HL-60/S4 treated with phorbol 12-myristate 13-acetate at 8.2 ng/mL for 4 days and 3 days (cell line): ENCODE measurements around the gene SLC26A1.

Source experiments
- in situ Hi-C: fragments of 300-500 bp; cut with MboI; formaldehyde crosslinking; loops from 2 replicates; pipeline ENCODE4 v1.15.0; 2022; ENCODE audit warnings: low sequenced_read_pairs

SLC26A1 gene

DNA sequence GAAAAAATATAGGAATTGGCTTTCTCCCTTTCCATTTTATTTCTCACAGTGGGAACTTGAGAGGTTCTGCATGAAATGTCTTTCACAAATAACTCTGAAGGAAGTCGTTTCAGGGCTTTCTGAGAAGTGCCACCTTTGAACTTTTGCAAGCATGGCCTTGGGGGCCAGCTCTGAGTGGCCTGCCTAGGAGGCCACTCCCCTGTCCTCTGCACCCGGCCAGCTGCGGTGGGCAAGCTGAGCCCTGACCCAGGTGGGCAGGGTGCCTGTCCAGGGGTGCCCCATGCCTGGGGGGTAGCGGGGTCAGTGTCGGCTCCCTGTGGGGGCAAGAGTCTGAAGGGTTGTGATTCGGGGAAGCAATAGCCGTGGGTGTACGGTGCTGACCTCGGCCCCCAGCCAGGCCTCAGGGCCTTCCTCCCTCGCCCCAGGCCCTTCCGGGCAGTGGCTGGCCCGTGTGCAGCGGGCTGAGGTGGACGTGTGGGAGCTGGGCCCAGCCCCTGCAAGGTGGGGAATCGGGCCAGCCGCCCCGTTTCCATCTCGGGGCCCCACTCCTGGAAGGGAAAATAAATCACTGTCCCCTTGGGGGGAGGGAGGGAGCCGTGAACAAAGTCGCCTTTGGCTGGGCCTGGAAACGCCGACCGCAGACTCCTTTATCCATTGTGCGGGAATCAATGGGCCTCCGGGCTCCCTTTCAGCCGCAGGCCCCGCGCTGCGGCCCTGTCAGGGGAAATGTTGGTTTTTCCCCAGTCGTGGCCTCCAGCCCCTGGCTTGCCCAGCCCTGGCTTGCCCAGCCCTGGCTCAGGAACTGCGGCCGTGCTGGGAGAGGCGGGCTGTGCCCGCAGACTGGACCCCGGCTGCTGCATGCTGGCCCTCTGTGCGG, 21.3 kb upstream of the SLC26A1 start:
- in situ Hi-C loops = no loop called here

GRCh38 chr4:1013225-1014073, 20.2 kb upstream of the SLC26A1 start:
- in situ Hi-C loops = no loop called here

DNA sequence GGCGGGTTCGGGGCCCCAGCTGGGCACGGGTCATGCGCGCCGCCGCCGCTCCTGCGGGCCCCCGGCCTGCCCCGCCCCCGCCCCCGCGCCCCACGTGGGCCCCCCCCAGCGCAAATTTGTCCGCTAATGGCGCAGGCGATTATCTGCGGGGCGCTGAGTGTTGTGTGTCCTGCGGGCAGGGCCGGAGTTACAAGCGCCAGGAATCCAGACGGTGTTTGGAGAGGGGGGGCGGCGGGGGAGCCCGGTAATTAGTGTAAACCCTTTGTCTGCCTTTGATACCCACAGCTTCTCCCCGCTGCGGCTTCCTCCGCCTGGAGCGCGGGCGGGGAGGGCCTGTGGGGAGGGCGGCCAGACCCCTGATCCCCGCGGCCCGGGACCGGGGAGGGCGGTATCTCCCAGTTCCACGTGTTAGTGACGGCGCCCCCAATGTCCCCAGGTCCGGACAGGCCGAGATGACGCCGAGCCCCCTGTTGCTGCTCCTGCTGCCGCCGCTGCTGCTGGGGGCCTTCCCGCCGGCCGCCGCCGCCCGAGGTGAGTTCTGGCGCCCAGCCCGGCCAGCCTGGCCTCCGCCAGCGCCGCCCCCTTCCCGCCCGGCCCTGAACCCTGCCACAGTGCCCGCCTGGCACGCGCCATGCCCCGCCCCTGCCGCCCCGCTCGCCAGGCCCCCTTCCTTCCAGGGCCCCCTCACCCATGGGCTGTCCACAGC, 19.0 kb upstream of the SLC26A1 start:
- in situ Hi-C loops = no loop called here

DNA sequence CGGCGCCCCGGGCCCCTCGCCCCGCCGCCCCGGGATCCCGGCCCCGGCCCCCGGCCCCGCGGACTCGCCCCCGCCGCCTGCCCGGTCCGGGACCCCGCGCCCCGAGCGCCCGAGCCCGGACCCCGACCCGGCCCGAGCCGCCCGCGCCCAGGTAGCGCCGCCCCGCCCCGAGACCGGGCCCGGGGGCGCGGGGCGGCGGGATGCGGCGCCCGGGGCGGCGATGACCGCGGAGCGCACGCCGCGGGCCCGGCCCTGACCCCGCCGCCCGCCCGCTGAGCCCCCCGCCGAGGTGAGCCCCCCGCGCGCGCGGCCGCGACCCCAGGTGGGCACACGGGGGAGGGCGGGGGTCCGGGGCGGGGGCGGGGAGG, 18.4 kb upstream of the SLC26A1 start:
- in situ Hi-C loops = no loop called here

- in situ Hi-C loops = no loop called here
Measured at GRCh38 chr4:1011022-1011665, 17.9 kb upstream of the SLC26A1 start, which contains the start of gene FGFRL1. Gene FGFRL1 (plus strand): TSS chr4:1011626. CDS start chr4:1012486, 860 bp downstream.

- in situ Hi-C loops = no loop called here
Measured at GRCh38 chr4:1010395-1011021, 17.3 kb upstream of the SLC26A1 start.

GRCh38 chr4:1009542-1010394, 16.6 kb upstream of the SLC26A1 start:
- in situ Hi-C loops = no loop called here

DNA sequence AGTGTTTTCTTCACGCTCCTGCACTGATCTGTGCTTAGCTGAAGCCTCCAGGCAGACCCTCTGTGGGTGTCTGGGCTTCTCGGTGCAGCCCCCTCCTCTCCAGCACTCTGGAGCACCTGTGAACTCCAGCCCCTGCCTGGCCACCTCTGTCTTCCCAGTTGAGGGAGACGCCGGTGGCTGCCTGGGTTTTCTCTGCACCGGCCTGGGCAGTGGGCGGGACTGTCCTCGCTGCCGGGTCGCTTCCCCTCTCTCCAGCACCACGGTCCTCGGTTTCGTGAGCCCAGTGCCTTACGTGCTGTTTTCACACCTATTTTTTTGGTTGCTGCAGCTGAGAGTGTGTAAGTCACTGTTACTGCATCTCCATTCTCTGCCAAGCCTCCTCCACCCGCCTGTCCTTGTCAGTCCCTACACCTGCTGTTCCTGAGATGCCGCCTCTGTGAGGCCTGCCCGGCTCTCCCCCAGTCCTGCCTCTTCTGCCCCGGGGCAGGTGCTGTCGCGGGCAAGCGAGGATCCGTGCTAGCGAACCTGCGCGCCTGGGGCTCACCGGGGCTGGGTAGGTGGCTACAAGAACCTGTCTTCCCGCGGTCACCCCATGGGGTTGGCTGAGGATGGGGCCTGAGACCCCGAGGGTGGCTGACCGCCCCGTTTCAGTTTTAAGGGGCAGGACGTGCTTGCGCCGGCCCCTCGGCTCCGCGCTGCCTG, 15.8 kb upstream of the SLC26A1 start:
- in situ Hi-C loops = no loop called here

GRCh38 chr4:1006856-1007255, 13.7 kb upstream of the SLC26A1 start:
- in situ Hi-C loops = no loop called here

DNA sequence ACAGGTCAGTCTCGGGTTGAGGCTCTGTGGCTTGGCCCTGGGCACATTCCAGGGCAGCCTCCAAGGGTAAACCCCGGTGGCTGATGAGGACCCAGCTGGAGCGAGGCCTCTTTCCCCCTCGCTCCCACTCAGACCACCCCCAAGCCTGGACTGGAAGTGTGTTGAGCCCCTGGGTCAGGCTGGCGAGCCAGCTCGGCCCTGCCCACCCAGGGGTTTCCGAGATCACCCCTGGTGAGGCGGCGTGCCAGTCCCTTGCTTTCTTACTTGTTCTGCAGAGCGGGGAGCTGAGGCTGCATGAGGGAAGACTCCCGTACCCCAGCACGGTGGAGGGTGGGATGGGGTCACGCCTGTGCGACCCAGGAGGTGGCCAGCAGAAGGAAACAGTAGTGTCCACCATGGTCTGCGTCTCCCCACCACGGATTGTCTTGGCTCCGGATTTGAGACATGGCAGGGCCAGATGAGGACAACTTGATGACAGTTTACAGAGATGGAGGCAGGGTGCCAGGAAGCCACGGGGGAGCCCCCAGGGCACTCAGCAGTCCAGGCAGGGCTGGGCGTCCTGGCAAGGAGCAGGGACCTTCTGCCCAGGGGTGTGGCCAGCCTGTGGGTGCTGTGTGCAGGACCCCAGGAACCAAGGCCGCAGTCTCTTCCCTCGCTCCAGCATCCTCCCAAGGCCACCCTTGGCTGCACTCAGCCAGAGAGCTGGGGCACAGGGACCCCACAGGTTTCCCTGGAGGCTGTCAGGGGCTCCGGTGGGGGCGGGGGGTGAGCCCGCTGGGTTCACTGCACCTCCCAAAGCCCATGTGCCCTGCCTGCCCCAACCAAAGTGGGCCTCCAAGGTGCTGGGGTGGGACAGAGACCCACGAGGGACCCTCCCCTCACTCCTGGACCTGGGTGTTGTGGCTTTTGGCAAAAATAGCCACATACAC, 11.6 kb upstream of the SLC26A1 start:
- in situ Hi-C loops = no loop called here

- in situ Hi-C loops = no loop called here
Measured at GRCh38 chr4:1004071-1004418, 10.8 kb upstream of the SLC26A1 start.

DNA sequence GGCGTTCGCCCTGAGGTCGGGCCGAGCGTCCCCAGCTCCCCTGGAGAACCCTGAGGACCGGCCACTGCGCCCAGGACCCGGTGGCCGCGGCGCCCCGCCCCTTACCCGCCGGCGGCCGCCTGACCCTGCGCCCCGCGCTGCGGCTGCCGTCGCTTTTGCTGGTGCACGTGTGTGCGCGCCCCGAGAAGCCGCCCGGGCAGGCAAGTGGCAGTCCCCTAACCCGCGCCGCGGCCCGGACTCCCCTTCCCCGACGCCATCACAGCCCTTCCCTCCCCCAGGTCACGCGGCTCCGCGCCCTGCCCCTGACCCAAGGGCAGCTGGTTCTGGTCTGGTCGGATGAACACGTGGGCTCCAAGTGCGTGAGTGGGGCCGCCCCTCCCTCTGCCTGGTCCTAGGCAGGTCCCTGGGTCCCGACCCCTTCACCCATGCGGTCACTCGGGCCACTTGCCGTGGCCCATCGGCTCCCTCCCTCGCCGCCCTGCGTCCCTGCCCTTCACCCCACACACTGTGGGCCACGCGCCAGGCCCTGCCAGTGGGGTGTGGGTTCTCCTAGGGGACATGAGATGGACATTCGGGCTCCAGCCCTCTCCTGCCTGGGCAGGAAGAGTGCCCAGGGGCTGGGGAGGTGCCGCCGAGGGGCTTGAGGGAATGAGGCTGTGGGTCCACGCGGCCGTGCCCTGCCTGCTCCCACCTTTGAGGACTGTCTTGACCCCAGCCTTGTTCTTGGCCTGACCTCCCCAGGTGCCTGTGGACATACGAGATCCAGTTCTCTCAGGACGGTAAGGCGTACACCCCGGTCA, 10.3 kb upstream of the SLC26A1 start:
- in situ Hi-C loops = no loop called here

DNA sequence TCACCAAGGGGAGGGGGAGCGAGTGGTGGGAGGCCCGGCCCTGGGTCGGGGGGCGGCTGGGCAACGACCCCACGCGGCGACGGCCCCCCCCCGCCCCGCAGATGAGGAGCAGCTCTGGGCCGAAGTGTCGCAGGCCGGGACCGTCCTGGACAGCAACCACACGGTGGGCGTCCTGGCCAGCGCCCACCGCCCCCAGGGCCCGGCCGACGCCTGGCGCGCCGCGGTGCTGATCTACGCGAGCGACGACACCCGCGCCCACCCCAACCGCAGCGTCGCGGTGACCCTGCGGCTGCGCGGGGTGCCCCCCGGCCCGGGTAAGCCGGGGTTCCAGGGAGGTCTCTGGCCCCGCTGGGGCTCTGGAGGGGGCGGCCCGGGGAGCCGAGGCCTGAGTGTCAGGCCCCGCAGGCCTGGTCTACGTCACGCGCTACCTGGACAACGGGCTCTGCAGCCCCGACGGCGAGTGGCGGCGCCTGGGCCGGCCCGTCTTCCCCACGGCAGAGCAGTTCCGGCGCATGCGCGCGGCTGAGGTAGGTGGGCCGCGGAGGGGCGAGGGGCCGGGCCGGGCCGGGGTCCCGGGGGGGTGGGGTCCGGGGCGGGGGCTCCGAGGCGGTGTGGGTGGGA, 9.5 kb upstream of the SLC26A1 start:
- in situ Hi-C loops = no loop called here

DNA sequence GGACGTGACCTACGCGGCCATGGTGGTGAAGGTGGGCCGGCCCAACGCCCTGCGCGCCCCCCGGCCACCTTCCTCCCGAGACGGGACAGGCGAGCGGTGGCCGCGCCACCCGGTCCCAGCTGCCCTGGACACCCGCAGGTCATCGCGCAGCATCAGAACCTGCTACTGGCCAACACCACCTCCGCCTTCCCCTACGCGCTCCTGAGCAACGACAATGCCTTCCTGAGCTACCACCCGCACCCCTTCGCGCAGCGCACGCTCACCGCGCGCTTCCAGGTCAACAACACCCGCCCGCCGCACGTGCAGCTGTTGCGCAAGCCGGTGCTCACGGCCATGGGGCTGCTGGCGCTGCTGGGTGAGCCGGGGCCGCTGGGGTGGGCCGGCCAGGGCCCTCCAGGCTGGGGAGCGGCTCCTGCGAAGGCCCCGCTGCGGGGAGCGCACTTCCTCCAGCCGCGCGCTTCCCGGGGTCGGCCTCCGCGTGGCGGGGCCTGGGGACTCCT, 9.0 kb upstream of the SLC26A1 start:
- in situ Hi-C loops = no loop called here

DNA sequence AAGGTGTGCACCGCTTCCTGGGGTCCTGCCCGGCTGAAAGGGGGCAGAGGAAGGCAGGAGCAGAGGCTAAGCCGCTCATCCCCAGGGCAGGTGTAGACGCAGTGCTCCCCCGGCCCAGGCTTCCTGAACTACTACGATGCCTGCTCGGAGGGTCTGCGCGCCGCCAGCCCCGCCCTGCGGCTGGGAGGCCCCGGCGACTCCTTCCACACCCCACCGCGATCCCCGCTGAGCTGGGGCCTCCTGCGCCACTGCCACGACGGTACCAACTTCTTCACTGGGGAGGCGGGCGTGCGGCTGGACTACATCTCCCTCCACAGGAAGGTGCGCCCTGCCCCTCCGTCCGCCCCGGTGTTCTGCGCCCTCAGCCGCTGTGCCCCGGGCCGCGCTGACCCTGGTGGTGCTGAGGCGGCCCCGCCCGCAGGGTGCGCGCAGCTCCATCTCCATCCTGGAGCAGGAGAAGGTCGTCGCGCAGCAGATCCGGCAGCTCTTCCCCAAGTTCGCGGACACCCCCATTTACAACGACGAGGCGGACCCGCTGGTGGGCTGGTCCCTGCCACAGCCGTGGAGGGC, 8.4 kb upstream of the SLC26A1 start:
- in situ Hi-C loops = no loop called here

- in situ Hi-C loops = no loop called here
Measured at GRCh38 chr4:1000686-1001260, 7.6 kb upstream of the SLC26A1 start.
